ENCODE measurements around the gene SUPT6H.

- TF ChIP-seq CTCF (IDR thresholded peaks at IDR 0.05), result no peak
- no peak for TF ChIP-seq EP300 (IDR thresholded peaks at IDR 0.05; ENCODE audit: low read depth)
- TF ChIP-seq POLR2A (IDR thresholded peaks at IDR 0.05), result no peak
- TF ChIP-seq POLR2AphosphoS5 (IDR thresholded peaks at IDR 0.05), result no peak
Observed at GRCh38 chr17:28737316-28737715, 75.3 kb downstream of the SUPT6H start.

Measured in transverse colon (tissue), 4 donors.